Prostate gland (tissue), 2 donors: ENCODE results near the gene METTL25B. TPM values are rescaled to one million over a fixed set of nuclear protein-coding genes. Genes with fewer than 3 reads are reported as not detected.
A peak's percentile ranks its signal among the peaks of the same experiment; 100 is the strongest.

Source experiments
- DNase-seq: peaks from one replicate; pipeline ENCODE4 v3.0.0-alpha.2; 2019; ENCODE audit warnings: low spot score
- H3K27ac ChIP-seq, 2 donors: fragments of 200-600 bp; sonication (generic); 2 replicates each; pipeline ENCODE4 v1.5.1; 2017 to 2019
- H3K27me3 ChIP-seq: fragments of 200-600 bp; sonication (generic); replicated peaks from 2 replicates; pipeline ENCODE4 v1.5.1; 2019; ENCODE audit not compliant: insufficient read depth
- H3K36me3 ChIP-seq, 2 donors: fragments of 200-600 bp; sonication (generic); 1 replicate in 1 of 2; 2 replicates in 1 of 2; pipeline versions ENCODE4 v1.5.1 to v1.8.1; 2017 to 2019
- H3K4me1 ChIP-seq: fragments of 200-600 bp; sonication (generic); replicated peaks from 2 replicates; pipeline ENCODE4 v1.5.1; 2019
- H3K4me3 ChIP-seq, 2 donors: fragments of 200-600 bp; sonication (generic); 2 replicates each; pipeline ENCODE4 v1.5.1; 2017 to 2019
- H3K9me3 ChIP-seq: fragments of 200-600 bp; sonication (generic); 2 replicates; pipeline ENCODE4 v1.5.1; 2017
- CTCF ChIP-seq, 4 experiments: fragments of 200-600 bp in 2 of 4; fragments of 450-650 bp in 2 of 4; sonication (generic) in 2 of 4; IDR thresholded peaks; 1 replicate in 3 of 4; 2 replicates in 1 of 4; pipeline ENCODE4 v1.5.1; 2016 to 2019; ENCODE audit warnings: antibody characterized with exemption in 4 of 4, mild to moderate bottlenecking in 2 of 4, moderate library complexity in 2 of 4
- POLR2A ChIP-seq: fragments of 450-650 bp; IDR thresholded peaks from one replicate; pipeline ENCODE4 v1.6.1; 2016; ENCODE audit warnings: antibody characterized with exemption, mild to moderate bottlenecking
- POLR2AphosphoS5 ChIP-seq: sonication (generic); formaldehyde crosslinking; IDR thresholded peaks from one replicate; pipeline ENCODE4 v1.6.1; 2017; ENCODE audit warnings: antibody characterized with exemption
- WGBS: methylation state at CpG from one replicate; pipeline ENCODE4 v1.1.5; 2018; 5-methylcytosine and 5-hydroxymethylcytosine counted together
- intact Hi-C: fragments of 100-400 bp; cut with DNase I; formaldehyde crosslinking; loops from one replicate; pipeline ENCODE4 v1.14.2; 2022
- total RNA-seq, 2 donors: library from RNA; depleted of rRNA; stranded (reverse); fragments of >200 nt; gene quantifications; one replicate each; pipeline ENCODE4 v1.1.0, GENCODE V29; 2016

The METTL25B gene
- total RNA-seq, 2 donors from 2014 or later, result 62.0 to 69.5 TPM

GRCh38 chr1:156700736-156701531 is 27.3 kb upstream of the METTL25B start:
- DNase-seq, result no peak
- Histone ChIP-seq H3K4me1 (peaks cover 10% of the 10 kb centered on the region), H3K27me3 (no peaks in the 10 kb centered on the region), H3K9me3 (no peaks in the 10 kb centered on the region), H3K27ac (no peak overlapping the region), H3K36me3 (no peaks in the 10 kb centered on the region), H3K4me3 (no peak overlapping the region)
- 58% methylated on average over 6 of the region's 8 CpGs for whole genome bisulfite sequencing
- intact Hi-C loops, result no loop called here
- no peak for TF ChIP-seq POLR2A
- TF ChIP-seq POLR2AphosphoS5, result no peak
- no peak for TF ChIP-seq CTCF (IDR thresholded peaks at IDR 0.05)

GRCh38 chr1:156703336-156703735 is 24.9 kb upstream of the METTL25B start:
- H3K9me3 ChIP-seq, result no peaks in the 10 kb centered on the region
- H3K4me3 ChIP-seq, result no peak overlapping the region
- no peak overlapping the region for H3K27ac ChIP-seq
- no peak for TF ChIP-seq CTCF (IDR thresholded peaks at IDR 0.05)
- no peak for TF ChIP-seq POLR2AphosphoS5
- TF ChIP-seq POLR2A, result no peak
- peaks cover 10% of the 10 kb centered on the region for H3K4me1 ChIP-seq
- intact Hi-C loops, result no loop called here
- H3K36me3 ChIP-seq, result no peaks in the 10 kb centered on the region
- no peak for DNase-seq
- 46% methylated on average over 4 of the region's 4 CpGs for WGBS
- no peaks in the 10 kb centered on the region for H3K27me3 ChIP-seq

GRCh38 chr1:156703741-156704140 is 24.5 kb upstream of the METTL25B start:
- Histone ChIP-seq H3K9me3 (no peaks in the 10 kb centered on the region), H3K4me3 (no peak overlapping the region), H3K27me3 (no peaks in the 10 kb centered on the region), H3K27ac (no peak overlapping the region), H3K4me1 (peaks cover 10% of the 10 kb centered on the region), H3K36me3 (no peaks in the 10 kb centered on the region)
- 33% methylated on average over 4 of the region's 4 CpGs for WGBS
- intact Hi-C loops, result no loop called here
- no peak for DNase-seq
- TF ChIP-seq CTCF (IDR thresholded peaks at IDR 0.05) (no peak), POLR2AphosphoS5 (no peak), POLR2A (no peak)

- H3K36me3 ChIP-seq, result no peaks in the 10 kb centered on the region
- intact Hi-C loops, result no loop called here
- H3K4me3 ChIP-seq, result peak overlapping the region in 1 of 2 donors; percentile 33
- no peaks in the 10 kb centered on the region for H3K27me3 ChIP-seq
- H3K27ac ChIP-seq, result no peak overlapping the region
- TF ChIP-seq POLR2A, result no peak
- 36% methylated on average over 10 of the region's 10 CpGs for WGBS
- no peaks in the 10 kb centered on the region for H3K9me3 ChIP-seq
- H3K4me1 ChIP-seq, result peaks cover 10% of the 10 kb centered on the region
- no peak for DNase-seq
Observed at GRCh38 chr1:156704166-156704711, 24.0 kb upstream of the METTL25B start.

GRCh38 chr1:156704930-156705320 is 23.3 kb upstream of the METTL25B start:
- Histone ChIP-seq H3K4me3 (peak overlapping the region; percentile 31 to 33), H3K27me3 (no peaks in the 10 kb centered on the region), H3K27ac (no peak overlapping the region), H3K36me3 (no peaks in the 10 kb centered on the region), H3K9me3 (no peaks in the 10 kb centered on the region), H3K4me1 (peaks cover 12% of the 10 kb centered on the region)
- DNase-seq, result no peak
- under 1% methylated on average over 23 of the region's 29 CpGs for WGBS
- TF ChIP-seq POLR2A (peak; percentile 55), CTCF (IDR thresholded peaks at IDR 0.05) (no peak)
- intact Hi-C loops, result no loop called here
